ENCODE data around the gene HIRIP3.

Gene HIRIP3

GRCh38 chr16:29999605-30000004, 4.2 kb upstream of the HIRIP3 start:
- DNase-seq (ENCODE audit: low spot score) = no peak

- no peak for DNase-seq (ENCODE audit: low spot score)
These were observed 1.4 kb upstream of the HIRIP3 start for GRCh38 chr16:29996766-29997250.

DNA sequence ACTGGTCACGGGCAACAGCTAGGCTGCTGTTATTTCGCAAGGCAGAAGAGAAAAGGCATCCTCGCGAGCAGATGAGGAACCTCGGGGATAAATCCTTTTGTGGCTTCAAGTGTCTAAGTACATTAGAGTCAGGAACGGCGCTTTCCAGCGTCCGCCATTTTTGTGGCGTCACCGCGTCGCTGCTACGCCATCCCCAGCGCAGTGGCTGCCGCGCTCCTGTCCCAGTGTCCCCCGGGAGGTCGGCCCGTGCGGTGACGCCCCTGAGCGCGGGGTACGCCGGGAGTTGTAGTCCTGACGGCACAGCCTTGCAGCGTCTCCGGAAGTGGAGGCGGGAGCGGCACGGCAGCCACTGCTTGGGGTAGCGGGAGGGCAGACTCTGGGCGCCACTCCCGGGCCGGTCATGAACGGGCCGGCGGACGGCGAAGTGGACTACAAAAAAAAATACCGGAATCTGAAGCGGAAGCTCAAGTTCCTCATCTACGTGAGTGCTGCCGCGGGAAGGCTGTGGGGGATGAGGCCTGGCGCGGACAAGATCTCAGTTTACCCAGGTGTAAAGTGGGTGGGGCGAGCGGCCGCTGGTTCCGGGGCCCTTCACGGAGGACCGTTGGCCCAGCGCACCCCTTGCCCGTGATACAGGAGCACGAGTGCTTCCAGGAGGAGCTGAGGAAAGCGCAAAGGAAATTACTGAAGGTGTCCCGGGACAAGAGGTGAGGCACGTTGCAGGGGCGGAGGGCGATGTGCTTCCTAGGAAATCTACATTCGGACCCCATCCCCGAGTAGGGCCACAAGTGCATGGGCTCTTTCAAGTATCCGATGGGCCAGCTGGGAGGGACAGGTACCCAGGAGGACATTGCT, 721 bp upstream of the HIRIP3 start, which contains the start of gene INO80E:
Gene INO80E, plus strand, starts transcription at position 331 of the 855 bp plus-strand sequence. Its CDS starts 70 bp downstream, at position 401.
- peak; percentile 93 for DNase-seq (ENCODE audit: low spot score)

- peak; percentile 42 for DNase-seq (ENCODE audit: low spot score)
These were observed 655 bp downstream of the HIRIP3 start for GRCh38 chr16:29994600-29995323.

DNA sequence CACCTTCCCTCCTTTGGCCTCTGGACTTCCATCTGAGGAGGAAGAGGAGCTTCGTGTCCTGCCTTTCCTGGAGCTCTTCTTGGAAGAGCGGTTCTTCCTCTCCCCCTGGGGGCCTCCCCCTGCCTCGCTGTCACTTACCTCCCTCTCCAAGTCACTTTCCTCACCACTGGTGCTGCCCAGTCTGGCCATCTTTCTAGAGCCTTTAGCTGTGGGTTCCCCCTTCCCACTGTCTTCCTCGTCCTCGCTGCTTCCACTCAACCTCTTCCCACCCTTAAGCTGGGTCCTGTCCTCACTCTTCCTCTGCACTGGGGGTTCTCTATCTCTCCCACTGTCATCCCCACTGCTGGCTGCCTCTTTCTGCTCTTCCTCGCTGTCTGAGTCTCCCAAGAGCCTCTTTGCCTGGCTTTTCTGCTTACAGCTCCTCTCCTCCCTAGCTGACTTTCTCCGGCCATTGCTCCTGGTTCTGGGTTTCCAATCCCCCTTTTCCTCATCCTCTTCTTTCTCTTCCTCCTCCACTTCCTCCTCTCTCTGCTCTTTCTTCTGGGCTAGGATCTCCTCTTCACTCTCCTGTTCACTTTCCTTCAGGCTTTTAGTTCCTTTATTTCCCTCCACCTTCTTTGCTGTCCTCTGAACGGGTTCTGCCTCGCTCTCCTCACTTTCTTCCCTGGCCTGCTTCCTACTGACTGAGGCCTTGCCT, 1.4 kb downstream of the HIRIP3 start:
- DNase-seq (ENCODE audit: low spot score) = no peak

DNA sequence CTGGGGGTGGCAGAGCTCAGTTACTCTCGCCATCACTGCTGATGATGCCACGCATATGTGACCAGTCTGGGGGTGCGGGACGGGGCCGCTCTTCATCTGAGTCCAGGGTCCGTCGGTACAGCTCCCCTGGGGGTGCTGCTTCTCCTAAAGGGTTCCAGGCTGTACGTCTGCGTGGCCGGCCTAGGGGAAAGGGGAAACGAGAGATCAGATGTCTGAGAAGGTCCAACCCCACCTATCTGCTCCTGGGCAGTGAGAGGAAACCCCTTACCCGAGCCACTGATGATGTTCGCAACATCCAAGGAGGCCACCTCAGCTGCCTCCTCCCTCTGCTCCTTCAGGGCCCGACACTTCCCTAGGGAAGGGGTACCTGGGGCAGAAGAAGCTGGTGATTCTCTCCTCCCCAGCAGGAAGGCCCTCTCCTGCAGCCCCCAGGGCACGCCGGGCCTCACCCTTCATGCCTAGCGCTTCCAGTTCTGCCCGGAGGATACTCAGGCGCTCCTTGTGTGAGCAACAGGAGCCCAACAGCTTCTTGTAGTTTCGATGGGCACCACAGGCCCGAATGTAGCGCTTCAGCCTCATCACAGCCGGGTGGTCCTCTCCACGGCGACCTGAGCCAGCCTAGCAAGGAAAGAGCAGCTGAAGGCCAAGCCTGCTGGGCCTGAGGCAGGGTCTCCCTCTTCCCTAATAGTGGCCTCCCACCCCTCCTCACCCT, 2.1 kb downstream of the HIRIP3 start:
- no peak for DNase-seq (ENCODE audit: low spot score)

DNA sequence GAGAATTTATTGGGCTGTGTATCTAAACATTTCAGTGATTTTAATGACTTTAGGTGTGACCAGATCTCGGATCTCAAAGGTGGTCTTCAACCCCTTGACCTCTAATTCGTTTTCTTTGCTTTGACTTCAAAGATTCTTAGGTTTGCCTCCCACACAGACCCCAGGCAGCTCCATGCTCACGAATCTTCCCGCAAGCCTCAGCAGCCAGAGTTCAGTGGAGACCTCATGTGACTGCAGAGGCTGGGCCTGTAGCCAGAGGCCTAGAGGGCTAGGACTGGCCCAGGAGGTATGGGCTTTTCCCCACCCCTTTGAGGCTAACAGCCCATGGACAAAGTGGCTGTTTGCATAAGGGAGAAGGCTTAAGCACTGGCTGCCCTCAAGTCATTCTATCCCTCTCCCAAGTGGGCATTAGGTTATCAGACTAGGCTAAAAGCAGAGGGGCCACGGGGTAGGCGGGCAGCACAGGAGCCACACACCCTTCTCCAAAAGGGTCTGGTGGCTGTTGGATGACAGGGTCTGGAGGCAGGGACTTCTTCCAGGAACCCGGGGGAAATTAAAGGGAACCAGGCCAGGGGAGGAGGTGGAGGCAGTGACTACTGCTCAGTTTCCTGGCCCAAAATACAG, 3.0 kb downstream of the HIRIP3 start:
- no peak for DNase-seq (ENCODE audit: low spot score)

DNA sequence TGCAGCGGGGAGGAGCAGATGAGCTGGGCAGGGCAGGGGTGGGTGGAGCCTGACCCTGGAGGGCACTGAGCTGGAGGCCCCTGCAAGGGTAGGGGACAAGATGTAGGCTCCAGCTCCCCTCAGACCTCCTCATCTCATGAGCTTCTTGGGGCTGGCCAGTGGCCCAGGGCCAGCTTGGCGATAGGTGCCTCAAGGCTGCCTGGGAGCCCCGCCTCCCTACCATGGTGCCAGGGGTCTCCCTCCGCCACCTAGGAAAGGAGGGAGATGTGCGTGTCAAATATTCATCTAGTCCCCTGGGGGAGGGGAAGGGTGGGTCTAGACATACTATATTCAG, 3.9 kb downstream of the HIRIP3 start:
- DNase-seq (ENCODE audit: low spot score) = no peak

DNA sequence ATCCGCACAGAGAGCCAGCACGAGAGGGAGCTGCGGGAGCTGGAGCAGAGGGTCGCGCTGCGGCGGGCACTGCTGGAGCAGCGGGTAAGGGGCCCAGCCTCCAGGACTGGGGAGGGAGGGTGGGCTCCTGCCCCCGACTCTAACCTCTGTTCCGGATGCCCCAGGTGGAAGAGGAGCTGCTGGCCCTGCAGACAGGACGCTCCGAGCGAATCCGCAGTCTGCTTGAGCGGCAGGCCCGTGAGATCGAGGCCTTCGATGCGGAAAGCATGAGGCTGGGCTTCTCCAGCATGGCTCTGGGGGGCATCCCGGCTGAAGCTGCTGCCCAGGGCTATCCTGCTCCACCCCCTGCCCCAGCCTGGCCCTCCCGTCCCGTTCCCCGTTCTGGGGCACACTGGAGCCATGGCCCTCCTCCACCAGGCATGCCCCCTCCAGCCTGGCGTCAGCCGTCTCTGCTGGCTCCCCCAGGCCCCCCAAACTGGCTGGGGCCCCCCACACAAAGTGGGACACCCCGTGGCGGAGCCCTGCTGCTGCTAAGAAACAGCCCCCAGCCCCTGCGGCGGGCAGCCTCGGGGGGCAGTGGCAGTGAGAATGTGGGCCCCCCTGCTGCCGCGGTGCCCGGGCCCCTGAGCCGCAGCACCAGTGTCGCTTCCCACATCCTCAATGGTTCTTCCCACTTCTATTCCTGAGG, 4.4 kb downstream of the HIRIP3 start:
- DNase-seq (ENCODE audit: low spot score) = no peak

DNA sequence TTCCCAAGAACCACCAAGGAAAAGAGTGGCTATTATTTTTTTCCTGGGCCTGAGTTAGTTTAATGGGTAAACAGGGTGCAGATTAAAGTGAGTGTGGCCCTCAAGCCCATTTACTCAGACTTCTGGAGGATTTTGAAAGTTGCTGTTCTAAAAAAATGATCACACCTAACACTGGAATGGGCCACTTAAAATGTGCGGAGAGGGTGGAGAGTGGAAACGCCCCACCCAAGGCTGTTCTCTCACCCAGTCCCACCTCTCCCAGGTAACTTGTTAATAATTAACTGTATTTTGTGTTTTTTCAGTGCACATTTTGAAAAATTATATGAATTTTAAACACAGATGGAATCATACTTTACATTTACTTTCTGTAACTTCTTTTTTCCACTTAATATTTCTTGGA, 5.4 kb downstream of the HIRIP3 start:
- no peak for DNase-seq (ENCODE audit: low spot score)

GRCh38 chr16:29989111-29989858, 6.1 kb downstream of the HIRIP3 start:
- DNase-seq (ENCODE audit: low spot score) = no peak

DNA sequence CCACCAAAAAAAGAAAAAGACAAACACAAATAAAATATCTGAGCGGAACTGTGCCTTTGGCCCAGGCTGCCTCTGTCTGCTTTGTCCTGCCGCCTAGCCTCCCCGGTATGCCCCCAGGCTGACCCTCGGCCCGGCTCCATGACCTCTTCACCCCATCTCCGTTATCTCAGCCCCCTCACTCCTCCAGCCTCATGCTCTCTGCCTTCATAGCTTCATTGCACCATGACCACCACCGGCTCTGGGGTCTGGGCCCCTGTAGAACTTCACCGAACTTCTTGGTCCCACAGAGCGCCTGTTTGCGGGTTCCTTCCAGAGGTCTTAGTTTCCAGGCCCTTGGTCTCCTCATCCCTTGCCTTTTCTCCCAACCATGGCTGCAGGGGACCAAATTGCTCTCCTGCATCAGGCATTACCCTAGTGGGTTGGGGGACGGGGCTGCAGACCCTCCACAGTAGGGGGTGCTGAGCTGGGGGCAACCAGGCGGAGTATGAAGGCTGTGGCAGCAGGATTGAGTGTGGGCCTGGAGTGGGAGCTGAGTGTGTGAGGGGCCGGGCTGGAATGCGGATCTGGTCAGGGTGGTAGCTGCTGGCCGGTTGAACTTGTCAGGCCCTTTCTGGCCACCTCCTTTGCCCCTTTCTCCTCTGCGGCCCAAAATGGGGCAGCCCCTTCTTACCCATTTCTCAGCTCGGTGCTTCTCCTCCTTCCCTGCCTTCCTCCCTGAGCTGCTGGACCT, 6.9 kb downstream of the HIRIP3 start:
- DNase-seq (ENCODE audit: low spot score) = no peak

DNA sequence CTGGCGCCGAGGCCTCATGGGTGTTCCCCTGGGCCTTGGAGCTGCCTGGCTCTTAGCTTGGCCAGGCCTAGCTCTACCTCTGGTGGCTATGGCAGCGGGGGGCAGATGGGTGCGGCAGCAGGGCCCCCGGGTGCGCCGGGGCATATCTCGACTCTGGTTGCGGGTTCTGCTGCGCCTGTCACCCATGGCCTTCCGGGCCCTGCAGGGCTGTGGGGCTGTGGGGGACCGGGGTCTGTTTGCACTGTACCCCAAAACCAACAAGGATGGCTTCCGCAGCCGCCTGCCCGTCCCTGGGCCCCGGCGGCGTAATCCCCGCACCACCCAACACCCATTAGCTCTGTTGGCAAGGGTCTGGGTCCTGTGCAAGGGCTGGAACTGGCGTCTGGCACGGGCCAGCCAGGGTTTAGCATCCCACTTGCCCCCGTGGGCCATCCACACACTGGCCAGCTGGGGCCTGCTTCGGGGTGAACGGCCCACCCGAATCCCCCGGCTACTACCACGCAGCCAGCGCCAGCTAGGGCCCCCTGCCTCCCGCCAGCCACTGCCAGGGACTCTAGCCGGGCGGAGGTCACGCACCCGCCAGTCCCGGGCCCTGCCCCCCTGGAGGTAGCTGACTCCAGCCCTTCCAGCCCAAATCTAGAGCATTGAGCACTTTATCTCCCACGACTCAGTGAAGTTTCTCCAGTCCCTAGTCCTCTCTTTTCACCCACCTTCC, 7.9 kb downstream of the HIRIP3 start:
- no peak for DNase-seq (ENCODE audit: low spot score)

GRCh38 chr16:29986931-29987330, 8.5 kb downstream of the HIRIP3 start:
- no peak for DNase-seq (ENCODE audit: low spot score)

GRCh38 chr16:29986231-29986630, 9.2 kb downstream of the HIRIP3 start:
- DNase-seq (ENCODE audit: low spot score) = no peak

DNA sequence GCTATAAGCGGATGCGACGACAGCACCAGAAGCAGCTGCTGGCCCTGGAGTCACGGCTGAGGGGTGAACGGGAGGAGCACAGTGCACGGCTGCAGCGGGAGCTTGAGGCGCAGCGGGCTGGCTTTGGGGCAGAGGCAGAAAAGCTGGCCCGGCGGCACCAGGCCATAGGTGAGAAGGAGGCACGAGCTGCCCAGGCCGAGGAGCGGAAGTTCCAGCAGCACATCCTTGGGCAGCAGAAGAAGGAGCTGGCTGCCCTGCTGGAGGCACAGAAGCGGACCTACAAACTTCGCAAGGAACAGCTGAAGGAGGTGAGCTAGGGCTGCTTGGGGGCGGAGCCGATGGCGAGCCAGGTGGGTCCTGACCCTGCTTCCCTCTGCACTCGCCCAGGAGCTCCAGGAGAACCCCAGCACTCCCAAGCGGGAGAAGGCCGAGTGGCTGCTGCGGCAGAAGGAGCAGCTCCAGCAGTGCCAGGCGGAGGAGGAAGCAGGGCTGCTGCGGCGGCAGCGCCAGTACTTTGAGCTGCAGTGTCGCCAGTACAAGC, 10.1 kb downstream of the HIRIP3 start:
- DNase-seq (ENCODE audit: low spot score) = no peak

DNA sequence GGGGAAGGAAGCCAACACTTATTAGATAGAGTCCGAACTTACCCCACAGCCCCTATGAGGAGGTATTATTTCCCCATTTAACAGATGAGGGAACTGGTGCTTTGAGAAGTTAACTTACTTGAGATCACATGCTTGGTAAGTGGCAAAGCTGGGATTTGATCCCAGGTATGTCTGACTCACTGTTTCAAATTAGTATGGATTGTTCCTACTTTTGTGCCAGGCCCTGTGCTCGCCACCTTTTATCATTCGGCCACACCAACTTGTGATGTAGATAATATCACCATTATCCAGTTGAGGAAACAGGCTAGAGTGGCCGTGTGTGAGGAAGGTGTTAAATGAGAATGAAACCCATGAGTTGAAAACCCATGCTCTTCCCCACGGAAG, 10.7 kb downstream of the HIRIP3 start:
- no peak for DNase-seq (ENCODE audit: low spot score)

GRCh38 chr16:29984137-29984763, 11.2 kb downstream of the HIRIP3 start:
- no peak for DNase-seq (ENCODE audit: low spot score)
